Heart left ventricle (tissue), 16 donors: Measurements from ENCODE around the gene CHID1. TPM values are rescaled to one million over a fixed set of nuclear protein-coding genes. Genes with fewer than 3 reads are reported as not detected.
A peak's percentile ranks its signal among the peaks of the same experiment; 100 is the strongest.

Experiments
- ATAC-seq, 4 donors: fragments of 200-7000 bp; cut with Tn5 transposase; one replicate each; pipeline ENCODE4 v1.9.1; 2020 to 2022; ENCODE audit warnings: moderate library complexity in 4 of 4, mild to moderate bottlenecking in 3 of 4, moderate number of reproducible peaks in 1 of 4
- DNase-seq, 5 donors: peaks; one replicate each; pipeline ENCODE4 v3.0.0-alpha.2; 2020
- H3K27ac ChIP-seq, 12 donors: fragments of 200-600 bp; sonication (generic) in 4 of 12; one replicate each; pipeline versions ENCODE4 v1.5.0 to v1.8.0; 2016 to 2022; ENCODE audit warnings: mild to moderate bottlenecking in 2 of 12
- H3K27me3 ChIP-seq, 9 donors: fragments of 200-600 bp; sonication (generic) in 2 of 9; one replicate each; pipeline versions ENCODE4 v1.5.1 to v1.8.0; 2016 to 2022; ENCODE audit warnings: mild to moderate bottlenecking in 3 of 9
- H3K36me3 ChIP-seq, 9 donors: fragments of 200-600 bp; sonication (generic) in 2 of 9; one replicate each; pipeline versions ENCODE4 v1.5.0 to v1.8.0; 2018 to 2022; ENCODE audit warnings: mild to moderate bottlenecking in 2 of 9
- H3K4me1 ChIP-seq, 12 donors: fragments of 200-600 bp; sonication (generic) in 4 of 12; one replicate each; pipeline versions ENCODE4 v1.5.0 to v1.8.0; 2016 to 2022; ENCODE audit warnings: mild to moderate bottlenecking in 3 of 12
- H3K4me3 ChIP-seq, 12 donors: fragments of 200-600 bp; sonication (generic) in 4 of 12; one replicate each; pipeline versions ENCODE4 v1.5.0 to v1.8.0; 2017 to 2022; ENCODE audit warnings: mild to moderate bottlenecking in 9 of 12, moderate library complexity in 4 of 12
- H3K9me3 ChIP-seq, 12 donors: fragments of 200-600 bp; sonication (generic) in 4 of 12; one replicate each; pipeline versions ENCODE4 v1.5.0 to v1.8.0; 2016 to 2022; ENCODE audit warnings: mild to moderate bottlenecking in 1 of 12
- CTCF ChIP-seq, 12 donors: fragments of 200-600 bp; sonication (generic) in 4 of 12; IDR thresholded peaks; one replicate each; pipeline versions ENCODE4 v1.5.0 to v1.8.0; 2018 to 2022; ENCODE audit warnings: antibody characterized with exemption in 12 of 12, mild to moderate bottlenecking in 5 of 12
- POLR2A ChIP-seq, 2 donors: fragments of 450-650 bp; IDR thresholded peaks; one replicate each; pipeline ENCODE4 v1.6.1; 2017; ENCODE audit warnings: antibody characterized with exemption in 2 of 2, mild to moderate bottlenecking in 2 of 2, moderate library complexity in 2 of 2
- WGBS, 4 donors: extraction: QIAGEN DNeasy Blood & Tissue Kit in 2 of 4; methylation state at CpG; one replicate each; pipeline versions ENCODE4 v1.1.5 to v1.1.7; 2013 to 2018; 5-methylcytosine and 5-hydroxymethylcytosine counted together
- intact Hi-C, 10 donors: fragments of 100-400 bp; cut with DNase I; formaldehyde crosslinking; loops; one replicate each; pipeline versions ENCODE4 v1.11.1 to v1.14.2; 2022
- polyA plus RNA-seq, 2 donors: library from polyadenylated mRNA; stranded (reverse); fragments of 200-250 nt; gene quantifications; one replicate each; pipeline ENCODE4 v1.2.3, GENCODE V29; 2013
- total RNA-seq, 9 donors: library from RNA; depleted of rRNA in 2 of 9; stranded (reverse); fragments of >200 nt in 2 of 9; fragmentation: NEBNext Ultra II Directional in 3 of 9; extraction: Animal tissue kit (Norgen Biotek cat#: 25700) in 3 of 9; gene quantifications; one replicate each; pipeline versions ENCODE4 v1.1.0 to v1.2.4, GENCODE V29; 2016 to 2023
- donor health status: ischemic (EF 13 %, LVEDD 7.1; RV severe dilation, severe dysfunction).
- donor health status: healthy with polysubstance abuse.
- donor health status: DM: no; HTN: yes; CAD: no.
- donor health status: DM: no; HTN: no; CAD: no.
- donor health status: ischemic (EF 25% LVEDD 6.9; RV normal size, moderate dysfunction).
- donor health status: ischemic (EF 25% LVEDD 5.7; RV mildly dilated, moderate dysfunction).
- donor health status: healthy.
- donor health status: DM: yes; HTN: yes; CAD: no.
- donor health status: ischemic (EF 35%, LVEDD 5.7; RV mildly dilated, moderate dysfunction).
- donor health status: nonischemic (EF 11% LVEDD 7.7; RV severe dilation, severe dysfunction).
- donor health status: DM: yes; HTN: yes; CAD: no.
- donor health status: PGD.
- donor health status: ischemic (EF 29% LVEDD 5.4; RV normal size, mild dysfunction).
- donor health status: nonischemic (EF 23%, LVEDD 6.1; RV moderate dilation, normal function).

Gene CHID1
- total and polyA plus RNA-seq, 11 donors: 30.8 to 87.7 (median 55.3) TPM

- H3K9me3 ChIP-seq: no peaks in the 10 kb centered on the region
- TF ChIP-seq CTCF (IDR thresholded peaks at IDR 0.05): no peak
- no peak for TF ChIP-seq POLR2A (IDR thresholded peaks at IDR 0.05)
- peaks cover 0 to 78% (median 60%) of the 10 kb centered on the region in 12 donors for H3K4me1 ChIP-seq
- intact Hi-C loops: no loop called here
- WGBS, 4 donors: 4 to 15% (median 7%) methylated on average over 19 to 66 of the region's 66 CpGs
- DNase-seq (peak in 1 of 5 donors; percentile 47), ATAC-seq (peak in 3 of 4 donors; percentile 4 to 10 (median 10))
- peak overlapping the region; percentile 71 to 91 (median 83) for H3K27ac ChIP-seq
- peaks cover 0 to 34% (median 29%) of the 10 kb centered on the region in 9 donors for H3K36me3 ChIP-seq
- peak overlapping the region; percentile 39 to 69 (median 60) for H3K4me3 ChIP-seq
- H3K27me3 ChIP-seq: peaks cover 0 to 38% (median 0%) of the 10 kb centered on the region in 9 donors
Measured at GRCh38 chr11:827146-827896, 83.3 kb downstream of the CHID1 start.

- peak in 1 of 5 donors; percentile 63 for DNase-seq
- intact Hi-C loops: no loop called here
- Histone ChIP-seq H3K4me1 (peaks cover 2 to 78% (median 60%) of the 10 kb centered on the region in 12 donors), H3K9me3 (no peaks in the 10 kb centered on the region), H3K27me3 (peaks cover 0 to 33% (median 0%) of the 10 kb centered on the region in 9 donors), H3K4me3 (peak overlapping the region; percentile 39 to 69 (median 60)), H3K36me3 (peaks cover 0 to 40% (median 30%) of the 10 kb centered on the region in 9 donors), H3K27ac (peak overlapping the region; percentile 71 to 91 (median 83))
- ATAC-seq: peak in 1 of 4 donors; percentile 0
- WGBS, 4 donors: 2 to 6% (median 4%) methylated on average over 12 to 22 of the region's 22 CpGs
- TF ChIP-seq CTCF (IDR thresholded peaks at IDR 0.05) (no peak), POLR2A (IDR thresholded peaks at IDR 0.05) (no peak)
Measured at GRCh38 chr11:826836-827145, 83.8 kb downstream of the CHID1 start.

- intact Hi-C loops: no loop called here
- Histone ChIP-seq H3K4me3 (peak overlapping the region in 5 of 12 donors; percentile 55 to 63 (median 61)), H3K9me3 (no peaks in the 10 kb centered on the region), H3K27ac (peak overlapping the region in 11 of 12 donors; percentile 71 to 91 (median 82)), H3K4me1 (peaks cover 4 to 78% (median 63%) of the 10 kb centered on the region in 12 donors), H3K36me3 (peaks cover 0 to 43% (median 30%) of the 10 kb centered on the region in 9 donors), H3K27me3 (peaks cover 0 to 27% (median 0%) of the 10 kb centered on the region in 9 donors)
- no peak for TF ChIP-seq POLR2A (IDR thresholded peaks at IDR 0.05)
- no peak for TF ChIP-seq CTCF (IDR thresholded peaks at IDR 0.05)
- no peak for ATAC-seq
- 74 to 88% (median 82%) methylated on average over 7 to 9 of the region's 9 CpGs for WGBS, 4 donors
- DNase-seq: no peak
Measured at GRCh38 chr11:826227-826621, 84.4 kb downstream of the CHID1 start.

GRCh38 chr11:825366-826226 lies 85.0 kb downstream of the CHID1 start:
- Histone ChIP-seq H3K4me1 (peaks cover 10 to 78% (median 63%) of the 10 kb centered on the region in 12 donors), H3K9me3 (no peaks in the 10 kb centered on the region), H3K27me3 (peaks cover 0 to 21% (median 0%) of the 10 kb centered on the region in 9 donors), H3K36me3 (peaks cover 0 to 43% (median 30%) of the 10 kb centered on the region in 9 donors), H3K4me3 (no peak overlapping the region), H3K27ac (peak overlapping the region in 2 of 12 donors; percentile 82 to 91)
- ATAC-seq (no peak), DNase-seq (no peak)
- intact Hi-C loops: no loop called here
- no peak for TF ChIP-seq CTCF (IDR thresholded peaks at IDR 0.05)
- 74 to 88% (median 85%) methylated on average over 6 to 12 of the region's 12 CpGs for WGBS, 4 donors
